Stimulated activated CD8-positive, alpha-beta memory T cell treated with anti-CD3 and anti-CD28 coated beads, Interleukin-15, amount 100 ng/mL, for 4 hours (primary cell): Measurements from ENCODE around the gene ZDHHC9.
A peak's percentile ranks its signal among the peaks of the same experiment; 100 is the strongest.

Experiments used
- DNase-seq, 2 donors: peaks; one replicate each; pipeline ENCODE4 v3.0.0-alpha.2; 2020; ENCODE audit warnings: low read depth in 2 of 2

ZDHHC9 gene

DNA sequence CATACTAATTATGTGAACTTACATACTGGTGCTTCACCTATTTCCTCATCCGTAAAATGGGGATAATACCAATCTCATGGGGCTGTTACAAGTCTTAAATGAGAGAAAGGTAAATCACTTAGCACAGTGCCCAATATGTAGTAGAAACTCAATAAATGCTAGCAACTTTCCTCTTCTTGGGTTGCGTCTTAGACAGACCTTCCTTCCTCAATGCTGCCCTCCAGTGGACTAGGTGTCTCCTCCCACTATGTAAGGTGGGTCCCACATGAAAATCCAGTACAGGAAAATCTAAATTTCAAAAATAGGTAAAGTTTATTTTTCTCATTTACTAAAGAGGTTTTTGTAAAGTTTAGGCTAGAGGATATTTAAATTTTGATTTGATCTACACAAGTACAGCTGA is 20.6 kb downstream of the ZDHHC9 start:
- no peak for DNase-seq

DNA sequence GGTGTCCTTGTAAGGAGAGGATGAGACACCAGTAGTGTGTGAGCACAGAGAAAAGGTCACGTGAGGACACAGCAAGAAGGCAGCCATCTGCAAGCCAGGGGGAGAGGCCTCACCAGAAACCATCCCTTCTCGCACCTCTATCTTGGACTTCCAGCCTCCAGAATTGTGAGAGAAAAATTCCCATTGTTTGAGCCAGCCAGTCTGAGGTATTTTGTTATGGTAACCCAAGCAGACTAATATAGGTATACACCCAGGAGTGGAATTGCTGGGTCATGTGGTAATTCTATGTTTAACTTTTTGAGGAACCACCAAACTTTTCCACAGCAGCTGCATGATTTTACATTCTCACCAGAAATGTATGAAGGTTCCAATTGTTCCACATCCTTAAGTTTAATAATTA is 25.6 kb downstream of the ZDHHC9 start:
- DNase-seq, result no peak

DNA sequence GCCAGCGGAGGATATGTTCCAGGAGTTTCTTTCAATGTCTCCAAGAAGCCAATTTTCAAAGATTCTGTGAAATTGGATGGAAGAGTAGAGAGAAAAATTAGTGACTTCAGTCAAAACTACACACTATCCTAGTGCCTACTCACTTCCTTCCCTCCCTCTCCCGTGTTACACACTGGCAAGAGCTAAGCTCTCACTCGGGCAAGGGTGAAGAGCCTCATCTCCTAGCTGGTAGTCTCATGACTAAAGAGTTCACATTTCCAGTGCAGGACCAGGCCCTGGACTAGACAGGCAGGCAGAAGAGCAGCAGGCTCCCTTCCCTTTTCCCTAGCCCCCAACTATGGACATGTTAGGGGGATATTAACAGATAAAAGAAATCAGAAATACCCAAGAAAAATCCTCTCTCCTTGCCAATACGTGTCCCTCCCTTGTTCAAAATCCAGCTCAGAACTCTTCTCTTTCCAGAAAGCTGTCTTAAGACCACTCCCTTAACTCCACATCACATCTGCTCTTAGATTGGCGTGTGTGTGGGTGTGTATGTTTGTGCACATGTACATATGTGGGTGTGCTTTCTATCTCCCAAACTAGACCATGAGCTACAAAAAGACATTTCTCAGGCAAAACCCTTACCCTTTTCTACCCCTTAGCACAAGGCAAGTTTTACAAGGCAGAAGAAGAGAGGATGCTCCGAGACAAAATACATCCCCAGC is 29.9 kb downstream of the ZDHHC9 start:
- DNase-seq, result no peak

DNA sequence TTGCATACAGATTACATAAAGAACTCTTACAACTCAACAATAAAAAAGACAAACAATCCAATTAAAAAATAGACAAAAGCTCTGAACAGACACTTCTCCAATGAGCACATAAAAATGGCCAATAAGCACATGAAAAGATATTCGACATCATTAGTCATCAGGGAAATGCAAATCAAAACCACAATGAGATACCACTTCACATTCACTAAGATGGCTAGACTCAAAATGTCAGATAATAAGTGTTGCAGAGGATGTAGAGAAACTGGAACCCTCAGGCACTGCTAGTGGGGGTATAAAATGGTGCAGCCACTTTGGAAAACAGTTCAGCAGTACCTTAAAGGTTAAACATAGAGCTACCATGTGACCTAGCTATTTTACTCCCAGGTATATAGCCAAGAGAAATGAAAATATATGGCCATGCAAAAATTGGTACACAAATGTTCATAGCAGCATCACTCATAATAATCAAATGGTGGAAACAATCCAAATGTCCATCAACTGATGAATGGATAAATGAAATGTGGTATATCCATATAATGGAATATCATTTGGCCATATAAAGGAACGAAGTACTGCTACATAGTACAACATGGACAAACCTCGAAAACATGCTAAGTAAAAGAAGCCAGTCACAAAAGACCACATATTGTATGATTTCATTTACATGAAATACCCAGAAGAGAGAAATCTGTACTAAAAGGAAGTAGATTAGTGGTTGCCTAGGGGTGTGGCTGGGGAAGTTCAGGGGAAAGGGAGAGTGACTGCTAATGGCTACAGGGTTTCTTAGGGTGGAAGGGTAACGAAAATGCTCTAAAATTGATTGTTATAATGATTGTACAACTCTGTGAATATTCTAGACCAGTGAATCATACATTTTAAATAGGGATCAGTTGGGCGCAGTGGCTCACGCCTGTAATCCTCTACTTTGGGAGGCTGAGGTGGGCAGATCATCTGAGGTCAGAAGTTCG is 34.6 kb downstream of the ZDHHC9 start:
- DNase-seq, result no peak

DNA sequence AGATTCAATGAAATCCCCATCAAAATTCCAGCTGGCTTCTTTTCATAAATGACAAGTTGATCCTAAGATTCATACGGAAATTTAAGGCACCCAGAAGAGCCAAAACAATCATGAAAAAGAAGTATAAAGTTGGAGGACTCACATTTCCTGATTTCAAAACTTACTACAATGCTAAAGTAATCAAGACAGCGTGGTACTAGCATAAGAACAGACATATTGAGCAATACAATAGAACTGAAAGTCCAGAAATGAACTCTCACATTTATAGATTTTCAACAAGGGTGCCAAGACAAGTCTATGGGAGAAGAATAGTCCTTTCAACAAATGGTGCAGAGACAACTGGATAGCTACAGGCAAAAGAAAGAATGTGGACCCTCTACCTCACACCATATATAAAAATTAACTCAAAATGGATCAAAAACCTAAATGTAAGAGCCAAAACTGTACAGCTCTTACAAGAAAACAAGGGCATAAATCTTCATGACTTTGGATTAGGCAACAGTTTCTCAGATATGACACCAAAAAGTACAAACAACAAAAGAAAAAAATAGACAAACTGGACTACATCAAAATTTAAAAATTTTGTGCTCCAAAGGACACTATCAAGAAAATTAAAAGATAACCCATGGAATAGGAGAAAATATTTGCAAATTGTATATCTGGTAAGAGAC is 35.4 kb downstream of the ZDHHC9 start:
- DNase-seq, result no peak

DNA sequence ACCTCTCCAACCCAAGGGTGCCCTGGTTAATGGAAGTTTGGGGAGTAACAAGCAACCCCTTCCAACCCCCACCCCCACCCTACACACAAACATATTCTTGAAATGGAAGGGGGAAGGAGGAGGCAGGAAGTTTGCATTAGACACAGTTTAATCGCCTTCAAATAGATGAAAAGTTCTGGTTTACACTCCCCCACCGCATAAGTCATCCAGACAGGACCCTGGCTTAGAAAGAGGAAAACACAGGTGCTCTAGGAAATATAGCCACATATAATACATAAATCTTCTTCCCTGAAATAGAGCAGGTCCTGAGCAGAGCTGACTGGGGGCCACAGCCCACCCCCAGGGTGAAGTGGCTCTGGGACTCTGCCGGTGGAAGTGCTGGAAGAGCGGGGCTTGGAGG is 38.9 kb downstream of the ZDHHC9 start:
- DNase-seq, result no peak

DNA sequence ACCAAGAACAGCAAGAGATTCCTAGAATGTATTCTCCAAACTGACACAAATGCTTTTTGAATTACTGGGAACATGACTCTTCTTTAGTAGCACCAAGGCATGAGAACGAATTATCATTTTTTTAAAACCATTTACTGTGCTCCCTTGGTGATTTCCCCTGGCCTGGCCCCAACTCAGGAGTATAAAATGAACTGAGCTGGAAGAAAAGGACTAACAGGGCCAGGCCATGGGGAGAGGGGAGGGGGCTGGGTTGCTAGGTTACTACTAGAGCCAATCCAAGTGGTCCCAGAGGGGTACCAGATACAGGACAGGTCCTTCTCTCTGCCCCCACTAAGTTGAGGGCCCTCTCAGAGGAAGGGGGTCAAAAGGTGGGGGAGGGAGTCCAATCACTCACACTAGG is 40.8 kb downstream of the ZDHHC9 start:
- no peak for DNase-seq

DNA sequence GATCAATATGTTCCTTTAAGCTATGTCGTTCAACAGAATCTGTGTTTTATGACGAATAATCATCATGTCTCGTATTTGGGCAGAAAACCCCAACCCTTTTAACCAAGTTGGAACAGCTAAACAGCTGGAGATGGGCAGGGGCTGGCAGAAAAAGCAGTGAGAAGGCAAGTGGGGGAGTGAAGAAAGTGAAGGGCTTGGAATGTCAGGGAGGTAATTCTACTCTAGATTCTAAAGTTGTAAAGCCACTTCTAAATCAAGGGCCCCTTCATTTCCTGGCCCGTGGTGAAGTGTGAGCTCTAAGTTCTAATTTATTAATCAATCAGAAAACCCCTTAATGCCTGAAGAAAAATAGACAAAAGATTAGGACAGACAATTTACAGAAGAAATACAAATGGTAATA is 43.5 kb downstream of the ZDHHC9 start:
- DNase-seq, result no peak

DNA sequence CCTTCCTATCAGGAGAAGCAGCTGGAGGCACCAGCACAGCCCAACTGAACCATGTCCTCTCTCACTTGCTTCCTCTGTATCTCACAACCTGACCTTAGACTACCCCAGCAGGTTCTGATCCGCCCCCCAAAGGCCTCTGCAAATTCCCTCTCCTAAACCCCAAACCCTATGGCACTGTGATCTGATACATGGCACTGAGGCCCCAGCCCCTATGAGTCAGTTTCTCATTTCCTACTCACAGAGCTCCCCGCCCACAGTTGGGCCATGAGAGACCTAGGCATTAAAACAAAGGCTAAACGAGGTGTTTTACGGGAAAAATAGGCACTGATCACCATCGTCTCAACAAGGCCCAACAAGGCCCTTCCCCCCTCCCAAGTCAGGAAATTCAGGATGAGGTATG is 44.8 kb downstream of the ZDHHC9 start:
- DNase-seq, result peak in 1 of 2 donors; percentile 12

DNA sequence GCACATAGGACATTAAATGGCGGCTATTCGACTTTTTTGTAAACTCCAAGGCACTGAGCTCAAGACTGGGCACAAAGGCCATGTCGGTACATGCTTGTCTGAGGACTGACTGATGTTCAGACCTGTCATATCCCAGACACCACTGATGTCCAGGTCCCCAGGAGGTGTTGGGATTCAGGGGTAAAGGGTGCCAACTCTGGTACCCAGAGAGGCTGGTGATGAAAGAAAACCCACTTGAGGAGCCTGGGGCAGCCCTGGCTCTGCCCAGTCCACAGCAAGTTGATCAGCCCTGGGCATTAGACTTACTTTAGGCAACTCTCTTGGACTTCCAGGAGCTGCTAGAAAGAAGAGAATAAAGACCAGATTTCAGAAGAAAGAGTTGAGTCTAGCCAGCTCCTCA is 45.2 kb downstream of the ZDHHC9 start:
- DNase-seq, result no peak

DNA sequence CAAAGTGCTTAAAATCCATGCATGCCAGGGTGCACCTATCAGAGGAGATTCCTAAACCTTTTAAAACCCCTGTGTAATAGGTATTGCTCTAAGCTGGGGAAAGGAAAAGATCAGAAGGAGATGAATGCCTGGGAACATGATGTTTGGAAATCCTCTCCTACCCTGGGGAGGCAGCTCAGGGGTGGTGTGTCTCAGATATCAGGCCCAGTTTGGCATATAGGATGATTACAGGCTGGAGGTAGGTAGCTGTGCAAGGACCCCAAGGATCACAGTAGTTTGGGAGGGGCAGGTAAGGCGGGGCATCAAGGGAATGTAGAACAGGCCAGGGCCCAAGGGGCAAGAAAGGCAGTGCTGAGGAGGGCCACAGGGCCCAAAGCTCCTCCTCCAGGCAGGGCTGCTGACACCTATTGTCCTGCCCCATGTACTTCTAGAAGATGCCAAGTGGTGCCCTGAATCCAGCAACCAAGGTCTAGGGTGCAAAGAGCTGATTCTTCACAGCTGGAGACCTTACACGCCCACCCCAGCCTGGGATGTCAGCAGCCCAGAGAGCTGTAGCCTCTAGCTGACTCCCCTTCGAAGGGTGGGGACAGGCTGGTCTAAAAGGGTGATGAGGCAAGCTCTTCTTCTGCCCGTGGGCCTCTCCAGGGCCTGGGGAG is 46.3 kb downstream of the ZDHHC9 start:
- no peak for DNase-seq

DNA sequence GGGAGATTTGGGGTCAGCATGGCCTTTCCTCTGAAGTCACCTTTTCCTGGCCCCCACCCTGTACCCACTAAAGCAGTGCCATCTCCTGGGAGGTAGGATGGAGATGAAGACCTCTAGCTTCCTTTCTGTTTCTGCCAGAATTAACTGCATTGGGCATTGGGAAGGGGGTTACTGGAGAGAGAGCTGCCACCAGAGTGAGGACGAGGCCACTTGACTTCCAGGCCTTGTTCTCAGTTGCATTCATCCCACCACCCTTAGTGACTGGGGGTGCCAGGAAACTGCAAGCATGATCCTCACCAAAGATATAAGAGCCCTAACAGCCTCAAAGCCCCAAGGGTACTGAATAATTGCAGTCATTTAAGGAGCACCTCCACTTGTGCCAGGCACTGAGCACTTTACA is 48.1 kb downstream of the ZDHHC9 start:
- no peak for DNase-seq

DNA sequence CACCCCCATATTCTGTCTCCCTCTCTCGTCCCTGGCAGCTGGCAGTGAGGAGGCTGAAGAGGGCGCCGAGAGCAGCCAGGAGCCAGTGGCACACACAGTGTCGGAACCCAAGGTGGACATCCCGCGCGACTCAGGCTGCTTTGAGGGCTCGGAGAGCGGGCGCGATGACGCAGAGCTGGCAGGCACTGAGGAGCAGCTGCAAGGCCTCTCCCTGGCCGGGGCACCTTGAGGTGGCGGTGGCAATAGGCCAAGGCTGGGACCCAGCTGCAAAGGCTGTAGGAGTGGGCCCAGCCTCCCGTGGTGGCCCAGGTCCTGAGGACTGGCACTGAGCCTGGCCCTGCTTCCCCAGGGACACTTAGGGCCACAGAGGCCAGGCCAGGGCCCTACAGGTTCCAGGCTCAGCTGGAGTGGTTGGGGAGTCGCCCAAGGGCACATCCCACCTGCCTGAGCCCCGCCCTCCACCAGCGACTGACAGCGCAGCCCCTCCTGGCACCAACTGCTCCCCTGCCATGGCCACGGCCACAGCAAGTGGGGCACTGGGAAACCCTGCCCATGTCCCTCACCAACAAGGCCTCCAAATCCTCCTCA is 50.0 kb downstream of the ZDHHC9 start:
- no peak for DNase-seq

DNA sequence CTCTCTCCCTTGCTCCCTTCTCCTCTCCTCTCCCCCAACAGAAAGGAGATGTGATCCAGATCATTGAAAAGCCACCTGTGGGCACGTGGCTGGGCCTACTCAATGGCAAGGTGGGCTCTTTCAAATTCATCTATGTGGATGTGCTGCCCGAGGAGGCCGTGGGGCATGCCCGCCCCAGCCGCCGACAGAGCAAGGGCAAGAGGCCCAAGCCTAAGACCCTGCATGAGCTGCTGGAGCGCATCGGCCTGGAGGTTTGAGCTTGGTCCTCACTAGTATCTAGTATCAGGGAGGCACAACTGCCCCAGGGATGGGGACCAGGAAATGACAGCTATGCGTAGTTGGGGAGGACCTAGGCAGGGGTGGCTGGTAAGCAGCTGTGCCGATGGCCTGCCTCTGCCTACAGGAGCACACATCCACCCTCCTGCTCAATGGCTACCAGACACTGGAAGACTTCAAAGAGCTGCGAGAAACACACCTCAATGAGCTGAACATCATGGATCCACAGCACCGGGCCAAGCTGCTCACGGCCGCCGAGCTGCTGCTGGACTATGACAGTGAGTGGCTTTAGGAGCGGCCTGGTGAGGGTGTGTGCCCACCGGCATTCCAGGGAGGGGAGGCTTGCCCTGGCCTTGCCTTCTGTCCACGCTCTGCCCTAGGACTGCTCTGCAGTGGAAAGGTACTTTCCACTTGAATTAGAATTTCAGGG is 50.9 kb downstream of the ZDHHC9 start:
- no peak for DNase-seq

DNA sequence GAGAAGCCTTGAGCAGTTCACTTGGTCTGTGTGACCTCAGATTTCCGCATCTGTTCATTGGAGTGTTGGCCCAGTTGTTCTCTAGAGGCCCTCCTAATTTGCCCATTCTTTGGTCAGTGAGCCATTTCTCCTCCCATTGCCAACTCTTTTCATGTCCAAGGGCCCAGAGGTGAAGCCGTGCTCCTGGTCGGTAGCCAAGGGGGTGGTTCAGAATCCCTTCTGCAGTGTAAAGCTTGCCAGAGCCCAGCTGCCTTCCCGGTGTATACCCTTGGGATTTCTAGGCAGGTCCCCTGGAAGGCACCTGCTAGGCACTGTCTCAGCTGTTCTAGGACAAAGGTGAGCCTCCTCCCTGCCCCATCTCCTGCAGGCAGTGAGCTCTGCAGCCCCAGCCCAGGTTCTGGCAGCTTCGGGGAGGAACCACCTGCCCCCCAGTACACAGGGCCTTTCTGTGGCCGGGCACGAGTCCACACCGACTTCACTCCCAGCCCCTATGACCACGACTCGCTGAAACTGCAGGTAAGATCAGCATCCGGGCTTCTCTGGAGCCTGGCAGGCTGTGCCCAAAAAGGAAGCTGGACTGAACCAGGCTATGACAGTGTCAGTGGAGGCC is 51.6 kb downstream of the ZDHHC9 start:
- no peak for DNase-seq

DNA sequence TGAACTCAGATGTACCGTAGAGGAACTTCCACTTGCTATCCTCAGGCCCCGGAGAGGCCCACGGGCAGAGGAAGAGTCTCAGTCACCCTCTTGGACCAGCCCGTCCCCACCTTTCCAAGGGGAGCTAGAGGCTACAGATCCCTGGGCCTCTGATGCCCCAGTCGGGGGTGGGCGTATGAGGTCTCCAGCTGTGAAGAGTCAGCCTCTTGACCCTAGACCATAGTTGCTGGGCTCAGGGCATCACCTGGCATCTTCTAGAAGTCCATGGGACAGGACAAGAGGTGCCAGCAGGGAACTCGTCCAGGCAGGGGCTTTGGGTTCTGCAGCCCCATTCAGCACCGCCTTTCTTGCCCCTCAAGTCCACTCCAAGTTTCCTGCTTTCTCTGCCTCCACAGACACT is 52.4 kb downstream of the ZDHHC9 start:
- DNase-seq, result no peak

DNA sequence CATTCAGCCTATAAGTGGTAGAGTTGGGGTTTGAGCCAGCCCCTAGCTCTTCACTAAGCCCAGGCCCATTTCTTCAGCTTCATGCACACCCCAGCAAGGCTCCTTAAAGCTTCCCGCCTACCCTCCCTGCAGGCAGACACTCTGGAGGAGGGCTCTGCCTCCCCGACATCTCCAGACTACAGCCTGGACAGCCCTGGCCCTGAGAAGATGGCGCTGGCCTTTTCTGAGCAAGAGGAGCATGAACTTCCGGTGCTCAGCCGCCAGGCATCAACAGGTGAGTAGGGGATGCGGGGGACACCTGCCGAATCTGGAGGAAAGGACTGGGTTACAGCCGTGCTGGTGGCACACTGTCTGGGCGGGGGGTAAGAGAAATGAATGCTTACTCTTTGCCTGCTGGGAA is 52.9 kb downstream of the ZDHHC9 start:
- no peak for DNase-seq

DNA sequence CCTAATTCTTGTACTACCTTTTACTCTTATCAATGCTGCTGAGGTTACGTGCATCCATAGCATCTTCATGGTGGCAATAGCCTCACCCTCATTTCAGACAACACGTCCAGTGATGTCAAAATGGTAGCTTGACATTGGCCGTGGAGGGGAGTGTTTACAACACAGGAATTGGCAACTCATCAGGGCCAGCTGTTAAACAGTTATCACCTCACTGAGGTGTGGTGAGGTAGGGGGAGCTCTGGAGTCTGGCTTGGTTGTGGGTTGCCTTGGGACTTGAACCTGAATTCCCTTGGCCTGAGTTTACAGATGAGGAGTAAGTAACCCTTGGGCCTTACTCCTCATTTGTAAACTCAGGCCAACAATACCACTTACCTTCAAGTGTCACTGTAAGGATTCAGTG is 53.5 kb downstream of the ZDHHC9 start:
- DNase-seq, result no peak

DNA sequence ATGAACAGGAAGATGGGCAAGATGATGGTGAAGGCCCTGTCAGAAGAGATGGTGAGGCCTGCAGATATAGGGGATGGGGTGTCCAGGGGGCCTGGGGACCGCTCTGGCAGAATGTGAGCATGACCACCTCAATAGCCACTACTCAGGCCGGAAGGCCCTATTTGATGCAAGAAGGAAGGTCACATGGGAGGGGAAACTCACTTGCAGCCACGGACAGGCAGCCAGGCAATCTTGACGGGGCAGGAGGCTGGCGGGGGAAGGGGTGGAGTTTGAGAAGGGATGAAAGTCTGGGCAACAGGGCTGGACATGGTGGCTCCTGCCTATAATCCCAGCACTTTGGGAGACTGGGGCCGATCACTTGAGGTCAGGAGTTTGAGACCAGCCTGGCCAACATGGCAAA is 55.2 kb downstream of the ZDHHC9 start:
- DNase-seq, result no peak

DNA sequence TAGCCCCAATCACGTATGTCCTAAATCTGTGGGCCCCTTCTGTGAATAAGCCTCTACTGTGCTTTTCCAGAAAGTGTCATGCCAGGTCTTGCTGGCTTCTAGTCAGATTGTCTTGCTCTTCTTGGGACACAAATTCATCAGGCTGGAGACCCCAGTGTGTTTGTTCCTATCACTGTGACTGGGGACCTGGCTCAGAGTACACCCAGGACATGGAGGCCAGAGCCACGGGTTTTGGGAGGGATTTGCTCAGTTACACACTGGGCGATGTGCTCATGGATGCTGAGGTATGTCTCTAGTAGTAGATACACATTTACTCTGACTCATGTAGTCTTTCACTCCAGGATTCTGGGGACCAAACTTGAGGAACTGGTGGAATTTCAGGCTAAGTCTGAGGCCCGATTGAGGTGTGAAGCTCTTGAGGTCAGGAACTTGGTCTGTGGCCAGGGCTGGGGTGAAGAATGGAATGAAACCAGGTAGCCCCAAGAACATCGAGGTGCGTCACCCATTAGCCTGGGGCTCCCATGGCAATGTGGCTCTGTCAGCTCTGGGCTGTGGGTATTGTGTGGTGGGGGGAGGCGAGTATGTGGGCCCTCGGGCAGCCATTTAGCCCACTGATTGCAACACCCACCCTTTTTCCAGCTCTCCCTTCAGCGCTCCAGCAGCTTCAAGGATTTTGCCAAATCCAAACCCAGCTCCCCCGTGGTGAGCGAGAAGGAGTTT is 56.2 kb downstream of the ZDHHC9 start:
- no peak for DNase-seq
